ENCODE data around the gene NNT. TPM values are rescaled to one million over a fixed set of nuclear protein-coding genes. Genes with fewer than 3 reads are reported as not detected.

The NNT gene
- total and polyA plus RNA-seq, 9 of the 15 experiments (the other 6 are each of a cell fraction or from before 2014, with no cell fraction given): 21.9 to 68.6 (median 42.2) TPM

- POLR2A ChIA-PET: interaction anchor here (0.6 kb wide), 1 partner anchor 1174 kb away, joined by 4 read pairs; no protein-coding TSS in a partner anchor
- no peaks in the 10 kb centered on the region for H3K9me3 ChIP-seq (replicated peaks; ENCODE audit: control insufficient read depth, insufficient read depth, low read depth, low read length)
- CTCF ChIA-PET (ENCODE audit: low intra/inter-chr PET ratio): no interaction called here
- H3K4me3 ChIP-seq: no peak overlapping the region
- no peaks in the 10 kb centered on the region for H4K20me1 ChIP-seq (replicated peaks; ENCODE audit: control insufficient read depth, insufficient read depth, low read length)
- no peak overlapping the region for H3K9ac ChIP-seq (ENCODE audit: insufficient read depth in 1 of 2, low read depth in 2 of 2, low read length in 2 of 2)
- no peak for ATAC-seq
- in situ Hi-C loops (cut with MboI): no loop called here
- peaks cover 39% of the 10 kb centered on the region for H3K36me3 ChIP-seq (ENCODE audit: control insufficient read depth, insufficient read depth, low read length)
- H3K27ac ChIP-seq (ENCODE audit: extremely low read depth, low read depth, low read length): no peak overlapping the region
- no peak for DNase-seq (ENCODE audit: extremely low read depth in 1 of 4, low spot score in 3 of 4)
- no peaks in the 10 kb centered on the region for H3K79me2 ChIP-seq (ENCODE audit: control insufficient read depth, insufficient read depth, low read length)
- no peak for FAIRE-seq
- H3K4me2 ChIP-seq (ENCODE audit: insufficient read depth, low read length): no peak overlapping the region
- H2AFZ ChIP-seq (ENCODE audit: low read depth, low read length): no peak overlapping the region
- BruUV-seq (replicated peaks): no TSS peak
- no peaks in the 10 kb centered on the region for H3K27me3 ChIP-seq (ENCODE audit: control insufficient read depth in 2 of 2, insufficient read depth in 2 of 2, low read length in 2 of 2)
- H3K9me1 ChIP-seq (ENCODE audit: control insufficient read depth, insufficient read depth, low read length): no peaks in the 10 kb centered on the region
- H3K4me1 ChIP-seq (replicated peaks in 1 of 2; ENCODE audit: control insufficient read depth in 2 of 2, insufficient read depth in 2 of 2, low read length in 2 of 2): peaks cover 0 to 2% of the 10 kb centered on the region in 2 experiments; a peak in 2 of 5 replicates
- intact Hi-C loops (cut with micrococcal nuclease): no loop called here
- no peak for TF ChIP-seq PRDM10 (IDR thresholded peaks at IDR 0.05; ENCODE audit: partially characterized antibody)
- TF ChIP-seq ARID3A (IDR thresholded peaks at IDR 0.05; ENCODE audit: borderline replicate concordance, low read depth, low read length): no peak
- no peak for TF ChIP-seq TSHZ1 (CRISPR knock-in tag; IDR thresholded peaks at IDR 0.05)
- no peak for TF ChIP-seq ADNP (tag; IDR thresholded peaks at IDR 0.05)
- no peak for TF ChIP-seq NR4A1 (CRISPR knock-in tag; IDR thresholded peaks at IDR 0.05)
- TF ChIP-seq NR4A1 (tag; IDR thresholded peaks at IDR 0.05): no peak
- TF ChIP-seq SRSF1 (IDR thresholded peaks at IDR 0.05; ENCODE audit: low read depth, low read length): no peak
- no peak for TF ChIP-seq NFYB (IDR thresholded peaks at IDR 0.05; ENCODE audit: extremely low read depth, insufficient read length)
- no peak for TF ChIP-seq ZNF717 (CRISPR knock-in tag; IDR thresholded peaks at IDR 0.05)
- TF ChIP-seq ETV1 (tag; conservative IDR thresholded peaks at IDR 0.05; ENCODE audit: low read depth): no peak
- no peak for TF ChIP-seq RNF2 (IDR thresholded peaks at IDR 0.05)
- no peak for TF ChIP-seq HNRNPH1 (optimal IDR thresholded peaks at IDR 0.05; ENCODE audit: low read depth, low read length)
- no peak for TF ChIP-seq ATF3 (IDR thresholded peaks at IDR 0.05)
- TF ChIP-seq ATF3 (CRISPR knock-in tag; conservative IDR thresholded peaks at IDR 0.05): no peak
Measured at GRCh38 chr5:43635374-43635773, 32.4 kb downstream of the NNT start.

Data from K562 (cell line).